GM19328 (cell line): ENCODE measurements around the gene CIBAR2.

Experiments used
- ATAC-seq: cut with Tn5 transposase; IDR thresholded peaks from one replicate; pipeline ENCODE4 v1.9.1; 2021; ENCODE audit warnings: mild to moderate bottlenecking, moderate library complexity; ENCODE audit not compliant: unreplicated experiment

Gene CIBAR2

DNA sequence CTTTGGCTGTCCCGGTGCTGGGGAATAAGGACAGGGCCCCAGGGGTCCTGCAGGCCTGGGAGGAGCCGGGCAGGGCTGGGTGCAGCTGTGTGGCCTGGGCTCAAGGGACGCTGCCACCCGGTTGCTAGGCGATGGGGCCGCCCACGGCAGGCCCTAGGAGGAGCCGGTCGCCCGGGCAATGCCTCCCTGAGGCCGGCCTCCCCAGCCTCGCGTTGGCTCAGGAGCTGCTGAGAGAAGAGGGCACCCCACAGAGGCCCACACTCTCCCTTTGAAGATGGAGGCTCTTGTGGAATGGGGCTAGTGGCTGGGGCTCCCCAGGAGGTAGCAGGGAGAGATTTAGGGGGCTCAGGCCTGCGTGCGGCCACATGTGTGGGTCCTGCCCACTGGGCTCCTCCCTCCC lies at the start of gene CIBAR2:
Gene CIBAR2, minus strand, starts transcription at position 109 of the 400 bp plus-strand sequence. CDS start 120 bp downstream, outside the sequence.
- ATAC-seq, result no peak

DNA sequence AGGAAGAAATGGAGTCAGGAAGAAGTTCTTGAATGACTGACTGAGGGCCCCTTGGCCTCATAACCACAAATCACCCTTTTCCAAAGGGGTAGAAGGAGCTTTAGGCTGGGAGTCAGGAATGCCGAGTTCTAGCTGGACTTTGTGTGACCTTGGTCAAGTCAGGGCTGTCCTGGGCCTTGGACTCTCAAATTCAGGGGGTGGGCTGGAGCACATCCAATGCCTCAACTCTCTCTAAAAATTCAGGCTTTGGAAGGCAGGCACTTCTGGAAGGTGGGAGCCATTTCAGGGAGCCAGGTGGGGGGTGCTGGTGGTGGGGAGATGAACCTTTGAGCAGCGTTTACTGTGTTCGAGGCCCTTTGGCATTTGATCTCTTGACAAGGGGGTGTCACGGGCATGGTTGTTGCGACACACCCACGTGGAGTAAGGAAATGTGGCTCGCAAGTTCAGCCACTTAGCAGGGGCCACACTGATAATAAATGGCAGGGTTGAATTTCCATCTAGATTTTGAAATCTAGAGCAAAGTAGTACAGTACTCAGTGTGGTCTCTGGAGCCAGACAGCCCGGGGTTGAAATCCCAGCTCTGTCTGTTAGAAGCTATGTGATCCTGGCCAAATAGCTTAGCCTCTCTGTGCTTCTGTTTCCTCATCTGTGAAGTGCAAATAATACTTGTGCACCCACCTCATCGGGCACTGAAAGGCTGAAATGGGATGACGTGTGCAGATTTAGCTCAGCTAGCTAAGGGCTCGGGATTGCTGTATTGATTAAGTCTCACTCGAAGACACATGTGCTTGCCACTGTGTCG lies 47.1 kb upstream of the CIBAR2 start:
- no peak for ATAC-seq

- no peak for ATAC-seq
Measured at GRCh38 chr16:85158743-85159178, 46.5 kb upstream of the CIBAR2 start.

DNA sequence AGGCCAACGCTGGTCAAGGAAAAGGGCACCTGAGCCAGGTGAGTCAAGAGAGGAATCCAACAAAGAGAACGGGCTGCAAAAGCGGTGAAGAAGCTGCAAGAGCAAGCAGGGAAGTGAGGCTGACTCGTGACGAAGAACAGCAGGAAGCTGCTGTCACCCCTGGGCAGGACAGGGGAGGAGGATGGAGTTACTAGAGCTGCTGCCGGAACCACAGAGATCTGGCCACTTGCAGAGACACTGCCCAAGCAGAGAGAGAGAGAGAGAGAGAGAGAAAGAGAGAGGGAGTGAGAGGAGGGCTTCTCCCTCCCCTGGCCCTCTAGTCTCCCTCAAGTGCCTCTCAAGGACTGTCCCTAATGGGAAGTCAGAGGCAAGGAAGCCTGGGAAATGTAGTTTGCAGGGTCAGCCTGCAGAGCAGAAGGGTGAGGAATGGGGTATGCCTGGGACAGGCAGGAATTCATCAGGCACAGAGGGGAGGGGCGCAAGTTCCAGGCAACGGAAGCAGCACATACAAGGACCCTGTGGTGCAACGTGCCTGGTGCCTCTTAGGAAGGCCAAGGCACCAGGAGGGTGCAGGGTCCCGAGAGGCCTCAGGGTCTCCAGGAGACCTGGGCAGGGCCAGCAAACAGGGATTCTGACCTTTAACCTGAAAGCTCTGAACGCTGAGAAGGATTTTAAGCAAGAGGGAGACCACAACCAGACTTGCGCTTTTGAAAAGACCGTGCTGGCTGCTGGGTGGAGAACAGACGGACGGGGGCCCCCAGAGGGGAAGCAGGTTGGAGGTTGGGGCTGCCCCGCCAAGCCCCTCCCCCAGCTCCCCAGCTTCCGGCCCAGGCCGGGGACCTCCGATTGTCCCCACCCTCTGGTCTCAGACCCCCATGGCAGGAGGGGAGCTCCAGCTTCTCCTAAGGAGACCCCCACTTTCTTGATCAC lies 45.8 kb upstream of the CIBAR2 start:
- no peak for ATAC-seq

DNA sequence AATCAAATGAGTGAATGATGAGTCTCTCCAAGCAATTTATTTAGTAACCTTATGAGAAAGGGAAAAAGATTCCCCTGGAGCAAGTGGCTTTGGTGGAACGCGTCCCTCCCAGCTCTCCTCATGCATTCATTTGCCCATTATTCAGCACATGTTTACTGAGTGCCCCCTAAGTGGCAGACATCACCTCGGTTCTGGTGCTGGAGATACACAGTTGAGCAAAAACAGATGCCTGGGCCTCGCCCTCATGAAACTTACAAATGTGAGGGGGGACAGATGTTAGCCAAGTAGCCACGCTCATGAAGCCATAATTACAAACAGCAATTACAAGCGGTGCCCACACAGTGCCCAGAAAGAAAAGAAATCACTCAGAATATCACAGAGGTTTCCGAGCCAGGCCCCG lies 45.1 kb upstream of the CIBAR2 start:
- no peak for ATAC-seq

GRCh38 chr16:85156869-85157268 lies 44.6 kb upstream of the CIBAR2 start:
- no peak for ATAC-seq

GRCh38 chr16:85156440-85156839 lies 44.2 kb upstream of the CIBAR2 start:
- ATAC-seq, result no peak

GRCh38 chr16:85153656-85154091 lies 41.4 kb upstream of the CIBAR2 start:
- no peak for ATAC-seq

GRCh38 chr16:85153046-85153445 lies 40.8 kb upstream of the CIBAR2 start:
- no peak for ATAC-seq

- no peak for ATAC-seq
Measured at GRCh38 chr16:85152414-85153030, 40.2 kb upstream of the CIBAR2 start.

DNA sequence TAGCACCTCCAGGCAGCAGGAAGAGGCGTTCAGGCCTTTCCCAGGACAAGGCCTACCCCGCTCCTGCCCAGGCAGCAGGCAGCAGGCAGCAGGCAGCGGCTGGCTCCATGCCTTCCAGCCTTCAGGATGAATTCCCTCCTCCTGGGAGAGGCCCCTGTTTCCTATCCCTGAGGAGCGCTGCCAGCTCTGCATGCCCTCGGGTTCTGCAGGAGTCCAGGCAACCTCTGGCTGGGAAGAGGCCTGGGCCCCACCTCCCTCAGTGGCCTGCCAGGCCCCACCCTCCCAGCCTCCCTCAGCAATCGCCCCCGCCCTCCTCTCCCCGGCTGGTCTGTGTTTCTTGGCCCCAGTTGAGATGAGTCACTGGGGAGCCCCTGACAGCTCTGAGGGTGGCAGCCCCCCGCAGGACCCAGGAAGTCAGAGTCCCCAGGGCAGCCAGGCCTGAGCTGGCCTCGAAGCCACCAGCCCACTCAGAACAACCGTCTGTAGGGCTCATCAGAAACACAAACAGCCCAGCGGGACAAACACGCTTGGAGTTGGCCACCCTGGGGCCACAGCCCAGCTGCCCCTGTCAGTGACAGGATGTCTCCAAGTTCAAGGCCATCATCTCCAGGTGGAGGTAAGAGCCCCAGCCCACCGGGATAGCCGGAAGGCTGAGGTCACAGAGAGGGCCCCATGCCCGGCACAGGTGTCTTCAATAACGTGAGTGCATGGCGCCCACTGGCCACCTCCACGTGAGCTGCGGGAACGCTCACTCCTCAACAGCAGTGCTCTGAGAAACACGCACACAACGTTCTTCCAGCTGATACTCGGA lies 39.5 kb upstream of the CIBAR2 start:
- ATAC-seq, result no peak

DNA sequence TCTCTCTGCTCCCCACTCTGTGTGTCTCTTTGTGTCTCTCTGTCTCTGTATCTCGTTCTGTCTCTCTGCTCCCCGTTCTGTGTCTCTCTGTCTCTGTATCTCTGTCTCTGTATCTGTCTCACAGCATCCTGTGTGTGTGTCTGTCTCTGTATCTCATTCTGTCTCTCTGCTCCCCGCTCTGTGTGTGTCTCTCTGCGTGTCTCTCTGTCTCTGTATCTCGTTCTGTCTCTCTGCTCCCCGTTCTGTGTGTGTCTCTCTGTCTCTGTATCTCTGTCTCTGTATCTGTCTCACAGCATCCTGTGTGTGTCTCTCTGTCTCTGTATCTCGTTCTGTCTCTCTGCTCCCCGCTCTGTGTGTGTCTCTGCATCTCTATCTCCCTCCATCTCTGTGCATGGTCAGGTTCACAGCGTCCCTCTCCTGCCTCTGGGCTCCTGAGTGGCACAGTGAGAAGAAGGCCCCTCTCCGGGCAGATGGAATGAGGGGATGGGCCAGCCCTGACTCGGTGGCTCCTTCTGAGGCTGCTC lies 38.9 kb upstream of the CIBAR2 start:
- ATAC-seq, result no peak

DNA sequence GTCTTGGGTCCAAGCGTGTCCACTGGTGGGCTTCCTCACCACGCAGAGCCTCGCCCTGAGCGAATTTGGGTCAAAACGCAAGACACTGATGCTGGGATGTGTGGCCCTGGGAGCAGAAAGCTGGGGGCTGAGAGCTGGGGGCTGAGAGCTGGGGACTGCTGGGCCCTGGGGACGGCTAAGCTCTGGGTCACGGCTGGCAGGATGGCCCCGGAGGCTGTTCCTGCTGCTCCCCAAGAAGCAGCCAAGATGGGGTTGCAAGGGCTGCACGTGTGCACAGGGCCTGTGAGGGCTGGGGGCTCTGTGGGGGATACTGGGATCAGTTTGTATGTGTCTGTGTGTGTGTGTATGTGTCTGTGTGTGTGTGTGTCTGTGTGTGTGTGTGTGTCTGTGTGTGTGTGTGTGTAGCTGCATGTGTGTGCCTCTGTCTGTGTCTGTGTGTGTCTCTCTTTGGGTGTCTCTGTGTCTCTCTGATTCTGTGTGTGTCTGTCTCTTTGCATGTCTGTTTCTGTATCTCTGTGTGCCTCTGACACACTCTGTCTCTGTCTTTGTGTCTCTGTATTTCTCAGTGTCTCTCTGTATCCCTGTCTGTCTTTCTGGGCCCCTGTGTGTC lies 38.2 kb upstream of the CIBAR2 start:
- no peak for ATAC-seq

GRCh38 chr16:85149776-85150175 lies 37.5 kb upstream of the CIBAR2 start:
- ATAC-seq, result no peak

GRCh38 chr16:85148931-85149330 lies 36.7 kb upstream of the CIBAR2 start:
- no peak for ATAC-seq

- ATAC-seq, result no peak
Measured at GRCh38 chr16:85146922-85147651, 34.8 kb upstream of the CIBAR2 start.

GRCh38 chr16:85146532-85146797 lies 34.2 kb upstream of the CIBAR2 start:
- no peak for ATAC-seq

DNA sequence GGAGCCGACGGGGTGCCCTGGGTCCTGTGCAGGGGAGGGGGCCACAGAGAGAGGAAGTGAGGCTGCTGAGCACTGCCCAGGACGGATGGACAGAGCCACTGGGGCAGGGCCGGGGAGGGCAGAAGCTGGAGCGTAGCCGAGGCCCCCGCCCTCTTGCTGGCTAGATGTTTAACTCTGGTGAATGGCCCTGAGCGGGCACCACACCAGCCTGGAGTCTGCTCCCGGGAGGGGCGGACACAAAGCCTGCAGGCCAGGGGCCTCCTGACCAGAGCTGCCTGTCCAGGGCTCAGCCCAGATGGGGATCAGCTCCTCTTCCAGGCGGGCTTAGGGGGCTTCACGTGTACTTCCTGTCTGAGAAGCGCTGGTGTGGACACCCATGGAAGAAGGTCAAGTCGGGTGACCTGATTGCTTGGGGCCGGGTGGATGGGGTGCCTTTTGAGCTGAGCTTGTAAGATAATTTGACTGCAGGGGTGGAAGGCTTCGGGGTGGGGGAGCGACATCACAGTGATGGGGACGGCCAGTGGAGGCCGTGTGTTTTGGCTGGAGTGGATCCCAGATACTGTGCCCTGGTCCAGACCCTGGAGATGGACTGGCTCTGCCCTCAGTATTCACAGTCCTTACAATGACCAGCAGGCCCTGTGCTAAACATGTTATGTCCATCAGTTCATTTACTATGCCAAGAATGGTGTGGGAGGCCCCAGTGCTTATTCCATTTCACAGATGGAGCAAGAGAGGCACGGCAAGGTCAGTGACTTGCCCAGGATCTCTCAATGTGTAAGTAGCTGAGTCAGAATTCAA lies 33.7 kb upstream of the CIBAR2 start:
- ATAC-seq, result no peak

DNA sequence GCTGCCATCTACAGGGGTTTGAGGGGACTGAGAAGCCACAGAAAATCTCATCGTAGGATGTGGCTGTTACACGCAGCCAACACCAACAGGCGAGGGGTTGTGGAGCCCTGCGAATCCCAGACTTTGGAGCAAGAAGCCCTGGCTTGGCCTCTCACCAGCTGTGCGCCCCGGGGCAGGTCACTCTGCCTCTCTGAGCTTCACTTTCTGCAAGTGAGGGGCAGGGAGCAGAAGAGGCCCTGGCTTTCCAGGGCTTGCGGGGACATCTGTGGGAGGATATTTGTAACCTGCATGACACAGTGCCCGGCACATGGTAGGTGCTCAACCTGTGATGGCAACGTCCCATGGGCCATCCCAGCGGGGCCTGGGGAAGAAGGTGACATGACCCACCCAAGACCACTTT lies 32.9 kb upstream of the CIBAR2 start:
- no peak for ATAC-seq
